Activated CD8-positive, alpha-beta T cell treated with anti-CD3 and anti-CD28 coated beads, Interleukin-2, amount 10 ng/mL, durations not matched to agents 7 days and 5 days (primary cell): Measurements from ENCODE around the gene ITPKA. TPM values are rescaled to one million over a fixed set of nuclear protein-coding genes. Genes with fewer than 3 reads are reported as not detected.
A peak's percentile ranks its signal among the peaks of the same experiment; 100 is the strongest.

ENCODE experiments used
- ATAC-seq: fragments of 150-1000 bp; cut with Tn5 transposase; one replicate; pipeline ENCODE4 v1.10.0; 2021; ENCODE audit warnings: moderate library complexity
- CTCF ChIA-PET: fragments of 350-600 bp; sonication (Branson Sonifier 250); formaldehyde crosslinking; loops from one replicate; lab custom pipeline; 2021; ENCODE audit warnings: antibody characterized with exemption; lab: Charles Lee
- POLR2A ChIA-PET: fragments of 350-600 bp; sonication (Branson Sonifier 250); formaldehyde crosslinking; loops from one replicate; lab custom pipeline; 2021; ENCODE audit warnings: antibody characterized with exemption; lab: Charles Lee
- DNase-seq: peaks from one replicate; pipeline ENCODE4 v3.0.0-alpha.2; 2020
- H3K27ac Mint-ChIP-seq: one replicate; pipeline ENCODE4 v1.8.0; 2021; ENCODE audit warnings: mild to moderate bottlenecking, mixed read lengths
- H3K27me3 Mint-ChIP-seq: one replicate; pipeline ENCODE4 v1.8.0; 2021; ENCODE audit warnings: low read depth, mixed read lengths
- H3K36me3 Mint-ChIP-seq: one replicate; pipeline ENCODE4 v1.8.0; 2021; ENCODE audit warnings: low read depth, mixed read lengths
- H3K4me1 Mint-ChIP-seq: one replicate; pipeline ENCODE4 v1.8.0; 2021; ENCODE audit warnings: low read depth, mixed read lengths
- H3K4me3 Mint-ChIP-seq: one replicate; pipeline ENCODE4 v1.8.0; 2021; ENCODE audit warnings: mild to moderate bottlenecking, mixed read lengths
- H3K9me3 Mint-ChIP-seq: one replicate; pipeline ENCODE4 v1.8.0; 2022; ENCODE audit warnings: mixed read lengths; ENCODE audit not compliant: insufficient read depth
- total RNA-seq, 2 experiments: library from RNA; stranded (reverse); gene quantifications; one replicate each; pipeline ENCODE4 v1.2.3, GENCODE V29; 2021

ITPKA gene
- total RNA-seq, 2 experiments from 2014 or later: 0.24 to 0.29 TPM

- DNase-seq: no peak
- no peaks in the 10 kb centered on the region for H3K36me3 Mint-ChIP-seq
- H3K27me3 Mint-ChIP-seq: no peaks in the 10 kb centered on the region
- peak overlapping the region; percentile 91 for H3K27ac Mint-ChIP-seq
- POLR2A ChIA-PET: interaction anchor here (0.7 to 1.5 kb wide), 3 partner anchors 13 to 393 kb away, joined by 3 to 13 read pairs (median 5); partner anchors contain the start of gene MGA
- CTCF ChIA-PET: interaction anchor here (0.6 to 1.7 kb wide), 2 partner anchors 79 to 614 kb away, joined by 3 to 6 read pairs; no protein-coding TSS in a partner anchor
- H3K4me1 Mint-ChIP-seq: peaks cover 19% of the 10 kb centered on the region
- no peaks in the 10 kb centered on the region for H3K9me3 Mint-ChIP-seq
- no peak for ATAC-seq
- H3K4me3 Mint-ChIP-seq: peak overlapping the region; percentile 98
These were observed 51.0 kb downstream of the ITPKA start for GRCh38 chr15:41544650-41545015.

GRCh38 chr15:41545218-41545617, 51.5 kb downstream of the ITPKA start:
- no peaks in the 10 kb centered on the region for H3K36me3 Mint-ChIP-seq
- POLR2A ChIA-PET: interaction anchor here (0.7 kb wide), 1 partner anchor 392 kb away, joined by 3 read pairs; no protein-coding TSS in a partner anchor

GRCh38 chr15:41546851-41547786, 53.4 kb downstream of the ITPKA start:
- DNase-seq: no peak
- no peak overlapping the region for H3K27ac Mint-ChIP-seq
- no peaks in the 10 kb centered on the region for H3K36me3 Mint-ChIP-seq
- no peak for ATAC-seq
- ChIA-PET POLR2A (no interaction called here), CTCF (interaction anchor here (1.3 kb wide), 1 partner anchor 11 kb away, joined by 4 read pairs; no protein-coding TSS in a partner anchor)
- no peaks in the 10 kb centered on the region for H3K27me3 Mint-ChIP-seq
- peaks cover 19% of the 10 kb centered on the region for H3K4me1 Mint-ChIP-seq
- no peak overlapping the region for H3K4me3 Mint-ChIP-seq
- H3K9me3 Mint-ChIP-seq: no peaks in the 10 kb centered on the region

More at GRCh38 chr15:41545218-41545617, 51.5 kb downstream of the ITPKA start:
- no peak for DNase-seq
- peaks cover 19% of the 10 kb centered on the region for H3K4me1 Mint-ChIP-seq
- ATAC-seq: no peak
- CTCF ChIA-PET: interaction anchor here (0.7 to 1.7 kb wide), 2 partner anchors 40 to 80 kb away, joined by 3 to 6 read pairs; no protein-coding TSS in a partner anchor
- H3K9me3 Mint-ChIP-seq: no peaks in the 10 kb centered on the region
- H3K4me3 Mint-ChIP-seq: peak overlapping the region; percentile 98
- H3K27ac Mint-ChIP-seq: no peak overlapping the region
- H3K27me3 Mint-ChIP-seq: no peaks in the 10 kb centered on the region

GRCh38 chr15:41550066-41550775, 56.5 kb downstream of the ITPKA start:
- Mint-ChIP-seq H3K27ac (no peak overlapping the region), H3K27me3 (peaks cover 6% of the 10 kb centered on the region), H3K36me3 (no peaks in the 10 kb centered on the region), H3K4me1 (peaks cover 1% of the 10 kb centered on the region), H3K9me3 (no peaks in the 10 kb centered on the region), H3K4me3 (no peak overlapping the region)
- POLR2A ChIA-PET: no interaction called here
- CTCF ChIA-PET: interaction anchor here (1.0 kb wide), 1 partner anchor 155 kb away, joined by 3 read pairs; no protein-coding TSS in a partner anchor
- DNase-seq (no peak), ATAC-seq (no peak)

Other genes starting within 250 kb of the ITPKA start
- gene OIP5, start 161.3 kb upstream of the ITPKA start, total RNA-seq: 10 to 100 TPM; 22.8 to 23.8 TPM
- gene NUSAP1, start 161.0 kb upstream of the ITPKA start, total RNA-seq: 100 to 1,000 TPM; 281 to 287 TPM
- gene NDUFAF1, start 91.4 kb upstream of the ITPKA start, total RNA-seq: 10 to 100 TPM; 11.4 to 13.6 TPM
- 10 to 100 TPM; 31.0 to 40.7 TPM for gene RTF1, start 76.8 kb upstream of the ITPKA start, total RNA-seq
- under 1 TPM; 0.21 TPM for gene LTK, start 20.0 kb downstream of the ITPKA start, total RNA-seq
- gene RPAP1, start 50.4 kb downstream of the ITPKA start, total RNA-seq: 10 to 100 TPM; 38.1 to 41.6 TPM
- under 1 TPM; 0.29 to 0.71 TPM for gene TYRO3, start 65.3 kb downstream of the ITPKA start, total RNA-seq
- 10 to 100 TPM; 36.1 to 37.1 TPM for gene MGA, start 166.5 kb downstream of the ITPKA start, total RNA-seq